ENCODE results near the gene TBC1D3E.
"Not testable (repeated sequence)": the region's sequence is repeated elsewhere in the genome, so short reads cannot be mapped to it uniquely, and the experiment has no call there.

The TBC1D3E gene

GRCh38 chr17:38127651-38128050 lies at the start of gene TBC1D3E:
TSS of gene TBC1D3E (plus strand) at chr17:38127951. CDS start at chr17:38129496, 1,545 bp downstream.
- DNase-seq, result not testable (repeated sequence)

DNA sequence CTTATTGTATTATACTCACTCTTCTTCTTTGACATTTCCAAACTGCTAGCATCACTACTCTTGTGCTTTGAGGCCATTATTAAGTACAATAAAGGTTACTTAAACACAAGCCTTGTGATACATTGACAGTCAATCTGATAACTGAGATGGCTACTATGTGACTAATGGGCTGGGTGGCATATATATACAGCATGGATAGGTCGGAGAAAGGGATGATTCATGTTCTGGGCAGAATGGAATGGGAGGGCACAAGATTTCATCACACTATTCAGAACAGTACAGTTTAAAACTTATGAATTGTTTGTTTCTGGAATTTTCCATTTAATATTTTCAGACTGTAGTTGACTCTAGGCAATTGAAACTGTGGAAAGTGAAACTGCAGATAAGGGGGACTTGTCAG lies 40.4 kb upstream of the TBC1D3E start:
- DNase-seq, result not testable (repeated sequence)

GRCh38 chr17:38088120-38088519 lies 39.6 kb upstream of the TBC1D3E start:
- DNase-seq, result not testable (repeated sequence)

GRCh38 chr17:38094059-38094694 lies 33.6 kb upstream of the TBC1D3E start:
- not testable (repeated sequence) for DNase-seq

DNA sequence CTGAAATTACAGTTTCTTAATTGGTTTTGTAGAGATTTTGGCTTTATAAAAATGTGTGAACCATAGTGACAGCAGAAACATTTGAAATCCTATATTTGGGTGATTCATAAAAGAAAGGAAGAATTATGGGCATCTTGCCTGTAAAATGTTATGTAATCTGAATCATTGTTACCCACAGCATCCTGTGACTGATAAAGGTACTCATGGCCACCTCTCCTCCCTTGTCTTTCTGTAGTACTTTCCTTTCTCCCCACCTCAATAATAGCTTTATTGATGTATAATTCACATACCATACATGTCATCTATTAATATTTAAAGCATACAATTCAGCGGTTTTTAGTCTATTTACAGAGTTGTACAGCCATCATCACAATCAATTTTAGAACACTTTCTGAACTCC lies 28.5 kb upstream of the TBC1D3E start:
- DNase-seq, result not testable (repeated sequence)

DNA sequence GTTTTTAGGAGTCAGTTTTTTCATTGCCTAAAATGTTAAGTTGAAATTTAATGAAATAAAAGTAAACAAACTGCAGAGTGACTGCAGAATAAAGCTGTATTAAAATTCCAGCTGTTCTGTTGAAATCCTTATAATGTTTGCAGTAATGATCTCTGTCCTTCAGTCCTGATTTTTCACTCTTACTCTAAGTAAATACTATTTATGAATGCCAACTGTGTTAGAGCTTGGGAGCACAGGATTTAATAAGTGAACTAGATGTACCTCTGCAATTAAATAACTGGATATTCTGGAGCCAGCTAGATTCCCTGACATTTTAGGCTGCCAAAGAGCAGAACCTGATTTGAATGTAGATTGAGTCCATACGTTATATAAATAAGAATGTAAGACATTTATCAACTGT lies 7.9 kb upstream of the TBC1D3E start:
- DNase-seq, result not testable (repeated sequence)

DNA sequence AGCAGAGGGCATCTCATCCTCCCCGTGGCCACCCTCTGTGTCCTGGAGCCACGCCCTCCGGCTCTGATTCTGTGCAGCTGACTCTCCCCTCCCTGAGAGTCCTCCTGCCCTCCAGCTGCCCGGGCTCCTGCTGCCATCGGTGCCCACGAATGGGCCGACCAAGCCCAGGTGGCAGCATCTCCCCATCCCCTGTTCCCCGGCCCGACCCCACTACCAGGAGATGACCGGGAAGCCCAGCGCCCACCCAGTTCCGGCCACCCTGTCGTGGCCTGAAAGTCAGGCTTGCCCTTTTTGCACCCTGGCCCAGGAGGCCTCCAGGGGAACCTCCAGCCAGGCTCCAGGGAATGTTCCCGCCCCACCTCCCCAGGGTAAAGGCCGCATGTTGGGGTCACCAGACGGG lies 7.1 kb downstream of the TBC1D3E start:
- DNase-seq, result not testable (repeated sequence)

All from inflammatory macrophage treated with lipopolysaccharide for 4 hours (primary cell).